ENCODE measurements around the gene SH3GLB2.

SH3GLB2 gene

GRCh38 chr9:129028192-129028966, at the start of gene SH3GLB2:
TSS of gene SH3GLB2 (minus strand) at chr9:129028331. CDS start at chr9:129028154, 177 bp downstream.
- DNase-seq (ENCODE audit: low read depth, low spot score), result peak; percentile 88

- DNase-seq (ENCODE audit: low read depth, low spot score), result no peak
These were observed 49.1 kb upstream of the SH3GLB2 start for GRCh38 chr9:129077236-129077635.

- DNase-seq (ENCODE audit: low read depth, low spot score), result no peak
These were observed 48.5 kb upstream of the SH3GLB2 start for GRCh38 chr9:129076640-129077037.

- no peak for DNase-seq (ENCODE audit: low read depth, low spot score)
These were observed 48.0 kb upstream of the SH3GLB2 start for GRCh38 chr9:129075996-129076639.

GRCh38 chr9:129074106-129074505, 46.0 kb upstream of the SH3GLB2 start:
- no peak for DNase-seq (ENCODE audit: low read depth, low spot score)

GRCh38 chr9:129073404-129073803, 45.3 kb upstream of the SH3GLB2 start:
- no peak for DNase-seq (ENCODE audit: low read depth, low spot score)

GRCh38 chr9:129072171-129072570, 44.0 kb upstream of the SH3GLB2 start:
- DNase-seq (ENCODE audit: low read depth, low spot score), result no peak

- DNase-seq (ENCODE audit: low read depth, low spot score), result no peak
These were observed 43.5 kb upstream of the SH3GLB2 start for GRCh38 chr9:129071526-129072126.

- no peak for DNase-seq (ENCODE audit: low read depth, low spot score)
These were observed 42.8 kb upstream of the SH3GLB2 start for GRCh38 chr9:129070696-129071525.

GRCh38 chr9:129069862-129070641, 41.9 kb upstream of the SH3GLB2 start:
- DNase-seq (ENCODE audit: low read depth, low spot score), result no peak

GRCh38 chr9:129068990-129069861, 41.1 kb upstream of the SH3GLB2 start:
- DNase-seq (ENCODE audit: low read depth, low spot score), result no peak

- no peak for DNase-seq (ENCODE audit: low read depth, low spot score)
These were observed 40.0 kb upstream of the SH3GLB2 start for GRCh38 chr9:129068110-129068509.

GRCh38 chr9:129064499-129064908, 36.4 kb upstream of the SH3GLB2 start:
- DNase-seq (ENCODE audit: low read depth, low spot score), result no peak

GRCh38 chr9:129063061-129063460, 34.9 kb upstream of the SH3GLB2 start:
- no peak for DNase-seq (ENCODE audit: low read depth, low spot score)

- no peak for DNase-seq (ENCODE audit: low read depth, low spot score)
These were observed 32.9 kb upstream of the SH3GLB2 start for GRCh38 chr9:129060991-129061390.

- no peak for DNase-seq (ENCODE audit: low read depth, low spot score)
These were observed 32.0 kb upstream of the SH3GLB2 start for GRCh38 chr9:129059796-129060785.

- DNase-seq (ENCODE audit: low read depth, low spot score), result no peak
These were observed 31.0 kb upstream of the SH3GLB2 start for GRCh38 chr9:129058965-129059795.

All from activated CD4-positive, CD25-positive, alpha-beta regulatory T cell treated with anti-CD3 and anti-CD28 coated beads, Interleukin-2, amount 50 U/mL, for 16 hours (primary cell).